ENCODE results near the gene ZBTB21. TPM values are rescaled to one million over a fixed set of nuclear protein-coding genes. Genes with fewer than 3 reads are reported as not detected.
A peak's percentile ranks its signal among the peaks of the same experiment; 100 is the strongest.

Gene ZBTB21
- total and polyA plus RNA-seq, 2 of the 4 experiments (the other 2 are of a cell fraction): 6.8 to 12.0 TPM

DNA sequence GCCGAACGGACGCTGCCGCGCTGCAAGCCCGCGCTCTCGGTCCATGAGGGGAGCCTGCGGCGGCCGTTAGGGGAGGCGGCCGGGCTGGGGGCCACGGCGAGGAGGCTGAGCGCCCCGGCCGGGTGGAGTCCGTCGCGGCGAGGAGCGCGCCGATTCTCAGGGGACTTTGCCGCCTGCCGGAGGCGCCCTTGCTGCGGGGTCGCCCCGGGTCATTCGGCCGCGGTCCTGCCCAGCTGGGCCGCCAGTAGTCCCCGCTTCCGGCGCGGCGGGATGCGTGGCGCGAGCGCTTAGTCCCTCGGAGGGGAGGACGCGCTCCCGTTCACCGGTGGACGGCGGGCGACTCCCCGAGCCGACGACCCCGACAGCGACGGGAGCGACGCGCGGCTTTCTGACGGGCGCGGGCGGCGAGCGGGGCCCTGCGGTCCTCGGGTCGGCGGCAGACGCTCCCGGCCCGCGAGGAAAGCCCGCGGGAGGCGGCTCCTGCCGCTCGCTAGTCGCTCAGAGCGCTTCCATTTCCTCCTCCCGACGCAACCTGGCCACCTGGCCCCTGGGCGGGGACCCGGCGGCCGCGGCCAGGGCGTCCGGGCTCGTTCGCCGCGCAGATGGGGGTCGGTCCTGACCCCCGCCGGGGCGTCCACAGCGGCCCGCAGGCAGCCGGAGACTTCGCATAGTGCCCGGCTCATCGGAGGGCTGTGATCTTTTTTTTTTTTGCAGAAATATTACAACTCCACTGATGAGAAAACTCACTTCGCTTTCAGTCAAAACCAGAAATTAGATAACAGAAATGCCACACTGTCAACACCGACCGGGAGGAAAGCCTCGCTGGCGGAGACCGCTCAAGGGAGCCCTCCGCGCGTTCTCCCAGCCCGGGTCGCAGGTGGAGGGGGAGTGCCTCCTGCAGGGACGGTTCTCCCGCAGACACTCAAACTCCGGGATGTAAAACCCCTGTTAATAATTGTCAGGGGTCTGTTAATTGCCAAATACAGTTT lies 641 bp upstream of the ZBTB21 start:
- H2AK5ac ChIP-seq (ENCODE audit: low read depth, low read length): peak overlapping the region; percentile 58; the same call in 1 of the 2 replicates
- ChIA-PET CTCF (interaction anchor here (1.2 kb wide), 1 partner anchor 53 kb away, joined by 4 read pairs; no protein-coding TSS in a partner anchor), POLR2A (ENCODE audit: unreplicated experiment) (interaction anchor here (0.6 kb wide), 1 partner anchor 105 kb away, joined by 5 read pairs; no protein-coding TSS in a partner anchor)
- peaks cover 4% of the 10 kb centered on the region; the same call in 1 of the 2 replicates for H3K9me3 ChIP-seq (ENCODE audit: control insufficient read depth, insufficient read depth, low read length)
- H2BK120ac ChIP-seq (ENCODE audit: low read depth, low read length): peak overlapping the region; percentile 58
- peak overlapping the region; percentile 72 for H3K9ac ChIP-seq (ENCODE audit: low read depth, low read length)
- 0 out of 3 replicates have a peak overlapping the region, but pooled peaks have one; percentile 17 for H2BK15ac ChIP-seq (ENCODE audit: low read depth, low read length)
- WGBS, 2 experiments (ENCODE audit: extremely low coverage in 2 of 2, insufficient read length in 1 of 2): 1% methylated on average over 38 of the region's 120 CpGs; no CpG with 5 or more reads in 1 of the 2 experiments
- dilution Hi-C loops (cut with HindIII; ENCODE audit: low sequenced_read_pairs, unreplicated experiment): no loop called here
- peaks cover 8% of the 10 kb centered on the region; the same call in 1 of the 2 replicates for H3K9me1 ChIP-seq (ENCODE audit: insufficient read depth, low read length)
- peak; percentile 33 for ATAC-seq (ENCODE audit: low read depth)
- peak overlapping the region; percentile 72; the same call in 1 of the 2 replicates for H3K23ac ChIP-seq (ENCODE audit: low read depth, low read length)
- no peak overlapping the region; the same call in 1 of the 2 replicates for H4K5ac ChIP-seq (ENCODE audit: low read depth, low read length)
- peak overlapping the region; percentile 63 for H3K4me3 ChIP-seq (ENCODE audit: insufficient read depth, low read depth, low read length)
- H3K14ac ChIP-seq (replicated peaks; ENCODE audit: low read depth, low read length): peak overlapping the region; percentile 80
- intact Hi-C loops (cut with micrococcal nuclease): loop anchor here (1.0 to 5.0 kb wide), 5 partner anchors 36 to 194 kb away; no protein-coding TSS in a partner anchor
- peak overlapping the region; percentile 93 for H3K27ac ChIP-seq (ENCODE audit: insufficient read depth, low read length)
- no TSS peak for BruUV-seq (replicated peaks)
- H3K56ac ChIP-seq (ENCODE audit: extremely low read depth, insufficient read depth, low read length): peak overlapping the region; percentile 80
- no peaks in the 10 kb centered on the region for H4K20me1 ChIP-seq (ENCODE audit: insufficient read depth, low read length)
- H3K4me1 ChIP-seq (ENCODE audit: control insufficient read depth, insufficient read depth, low read length): peaks cover 2% of the 10 kb centered on the region; the same call in 1 of the 2 replicates
- peak overlapping the region; percentile 20; the same call in 1 of the 2 replicates for H2BK20ac ChIP-seq (ENCODE audit: low read depth, low read length)
- peak overlapping the region; percentile 91 for H2BK5ac ChIP-seq (ENCODE audit: low read depth, low read length, poor library complexity, severe bottlenecking)
- peak overlapping the region; percentile 91 for H2AFZ ChIP-seq (replicated peaks; ENCODE audit: low read length, poor library complexity)
- DNase-seq: no peak
- H3K27me3 ChIP-seq (ENCODE audit: control insufficient read depth, insufficient read depth, low read length): no peaks in the 10 kb centered on the region
- peak overlapping the region; percentile 70 for H4K91ac ChIP-seq (ENCODE audit: insufficient read depth, low read depth, low read length)
- H3K18ac ChIP-seq (ENCODE audit: low read depth, low read length): peak overlapping the region; percentile 7; the same call in 1 of the 2 replicates
- peak overlapping the region; percentile 92 for H3K4me2 ChIP-seq (ENCODE audit: low read depth, low read length)
- H3K4ac ChIP-seq (ENCODE audit: low read depth, low read length): peak overlapping the region; percentile 76
- H3K79me1 ChIP-seq (ENCODE audit: low read depth in 1 of 2, low read length in 2 of 2): peaks cover 18 to 39% of the 10 kb centered on the region in 2 experiments
- H4K8ac ChIP-seq (ENCODE audit: low read depth in 2 of 2, low read length in 2 of 2): peak overlapping the region in 1 of 2 experiments; percentile 46; a peak in 1 of 4 replicates
- peak overlapping the region; percentile 85 for H2AK9ac ChIP-seq (replicated peaks; ENCODE audit: low read depth, low read length, poor library complexity)
- peaks cover 5% of the 10 kb centered on the region for H3K36me3 ChIP-seq (ENCODE audit: control insufficient read depth, insufficient read depth, low read length)
- in situ Hi-C loops (cut with MboI; ENCODE audit: low sequenced_read_pairs): no loop called here
- TF ChIP-seq POLR2A (IDR thresholded peaks at IDR 0.05; ENCODE audit: low read depth, low read length) (peak; percentile 48), CEBPB (IDR thresholded peaks at IDR 0.05; ENCODE audit: low read depth, low read length) (no peak), BHLHE40 (IDR thresholded peaks at IDR 0.05; ENCODE audit: low read depth, low read length) (no peak), RAD21 (IDR thresholded peaks at IDR 0.05; ENCODE audit: low read length) (no peak; the same call in none of the 2 replicates), RCOR1 (IDR thresholded peaks at IDR 0.05; ENCODE audit: insufficient replicate concordance, low read length) (no peak), MXI1 (IDR thresholded peaks at IDR 0.05; ENCODE audit: borderline replicate concordance, low read depth, low read length) (no peak), MAZ (IDR thresholded peaks at IDR 0.05; ENCODE audit: borderline replicate concordance, low read depth, low read length) (peak; percentile 3; the same call in 1 of the 2 replicates), FOS (IDR thresholded peaks at IDR 0.05; ENCODE audit: low read depth, low read length) (no peak), CHD1 (IDR thresholded peaks at IDR 0.05; ENCODE audit: low read depth, low read length) (no peak; the same call in 1 of the 2 replicates), NFE2L2 (IDR thresholded peaks at IDR 0.05; ENCODE audit: low read depth, low read length) (no peak), SMC3 (IDR thresholded peaks at IDR 0.05; ENCODE audit: low read depth, low read length) (no peak)
- TF ChIP-seq, protein P1, sequence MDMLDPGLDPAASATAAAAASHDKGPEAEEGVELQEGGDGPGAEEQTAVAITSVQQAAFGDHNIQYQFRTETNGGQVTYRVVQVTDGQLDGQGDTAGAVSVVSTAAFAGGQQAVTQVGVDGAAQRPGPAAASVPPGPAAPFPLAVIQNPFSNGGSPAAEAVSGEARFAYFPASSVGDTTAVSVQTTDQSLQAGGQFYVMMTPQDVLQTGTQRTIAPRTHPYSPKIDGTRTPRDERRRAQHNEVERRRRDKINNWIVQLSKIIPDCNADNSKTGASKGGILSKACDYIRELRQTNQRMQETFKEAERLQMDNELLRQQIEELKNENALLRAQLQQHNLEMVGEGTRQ (IDR thresholded peaks at IDR 0.05; ENCODE audit: low read depth, low read length): no peak
- TF ChIP-seq, protein P2, sequence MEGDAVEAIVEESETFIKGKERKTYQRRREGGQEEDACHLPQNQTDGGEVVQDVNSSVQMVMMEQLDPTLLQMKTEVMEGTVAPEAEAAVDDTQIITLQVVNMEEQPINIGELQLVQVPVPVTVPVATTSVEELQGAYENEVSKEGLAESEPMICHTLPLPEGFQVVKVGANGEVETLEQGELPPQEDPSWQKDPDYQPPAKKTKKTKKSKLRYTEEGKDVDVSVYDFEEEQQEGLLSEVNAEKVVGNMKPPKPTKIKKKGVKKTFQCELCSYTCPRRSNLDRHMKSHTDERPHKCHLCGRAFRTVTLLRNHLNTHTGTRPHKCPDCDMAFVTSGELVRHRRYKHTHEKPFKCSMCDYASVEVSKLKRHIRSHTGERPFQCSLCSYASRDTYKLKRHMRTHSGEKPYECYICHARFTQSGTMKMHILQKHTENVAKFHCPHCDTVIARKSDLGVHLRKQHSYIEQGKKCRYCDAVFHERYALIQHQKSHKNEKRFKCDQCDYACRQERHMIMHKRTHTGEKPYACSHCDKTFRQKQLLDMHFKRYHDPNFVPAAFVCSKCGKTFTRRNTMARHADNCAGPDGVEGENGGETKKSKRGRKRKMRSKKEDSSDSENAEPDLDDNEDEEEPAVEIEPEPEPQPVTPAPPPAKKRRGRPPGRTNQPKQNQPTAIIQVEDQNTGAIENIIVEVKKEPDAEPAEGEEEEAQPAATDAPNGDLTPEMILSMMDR (conservative IDR thresholded peaks at IDR 0.05; ENCODE audit: low read depth, low read length): peak; percentile 29; the same call in 1 of the 2 replicates
